HepG2 (cell line): ENCODE measurements around the gene ZNF500. TPM values are rescaled to one million over a fixed set of nuclear protein-coding genes. Genes with fewer than 3 reads are reported as not detected.

Experiments
- ARID3A ChIP-seq: IDR thresholded peaks from 2 replicates; pipeline ENCODE4 v1.6.1; 2012; ENCODE audit warnings: low read depth, low read length, improper control_type of control experiment
- ATF5 ChIP-seq: sonication (generic); formaldehyde crosslinking; IDR thresholded peaks from 2 replicates; pipeline ENCODE4 v1.4.0; 2020; ENCODE audit warnings: mild to moderate bottlenecking, low read depth, missing genetic modification reagents
- FLYWCH1 ChIP-seq: sonication (generic); formaldehyde crosslinking; IDR thresholded peaks from 2 replicates; pipeline ENCODE4 v1.8.1; 2023; ENCODE audit warnings: mild to moderate bottlenecking, missing genetic modification reagents
- GZF1 ChIP-seq: sonication (generic); formaldehyde crosslinking; IDR thresholded peaks from 2 replicates; pipeline ENCODE4 v1.5.1; 2020; ENCODE audit warnings: mild to moderate bottlenecking, missing genetic modification reagents
- HDAC1 ChIP-seq: sonication (generic); formaldehyde crosslinking; IDR thresholded peaks from 2 replicates; pipeline ENCODE4 v1.5.1; 2020; ENCODE audit warnings: mild to moderate bottlenecking, missing genetic modification reagents
- HMGXB3 ChIP-seq: sonication (generic); formaldehyde crosslinking; IDR thresholded peaks from 2 replicates; pipeline ENCODE4 v1.4.0; 2020; ENCODE audit warnings: missing genetic modification reagents, borderline replicate concordance
- KAT7 ChIP-seq: IDR thresholded peaks from 2 replicates; pipeline ENCODE4 v1.6.1; 2018; ENCODE audit warnings: borderline replicate concordance, missing compliant biosample characterization
- MAX ChIP-seq: IDR thresholded peaks from 2 replicates; pipeline ENCODE4 v1.6.1; 2012; ENCODE audit warnings: inconsistent platforms
- POGZ ChIP-seq: sonication (generic); formaldehyde crosslinking; IDR thresholded peaks from 2 replicates; pipeline ENCODE4 v1.4.0; 2020; ENCODE audit warnings: mild to moderate bottlenecking, missing genetic modification reagents
- SMARCE1 ChIP-seq: fragments of 450-650 bp; IDR thresholded peaks from 2 replicates; pipeline ENCODE4 v1.6.1; 2017; ENCODE audit warnings: borderline replicate concordance
- SP140L ChIP-seq: sonication (generic); formaldehyde crosslinking; IDR thresholded peaks from 2 replicates; pipeline ENCODE4 v1.4.0; 2020; ENCODE audit warnings: missing genetic modification reagents, borderline replicate concordance
- THAP11 ChIP-seq: IDR thresholded peaks from 2 replicates; pipeline ENCODE4 v1.6.1; 2016; ENCODE audit warnings: missing biosample characterization, missing genetic modification reagents
- YEATS4 ChIP-seq: sonication (generic); formaldehyde crosslinking; IDR thresholded peaks from 2 replicates; pipeline ENCODE4 v1.4.0; 2020; ENCODE audit warnings: missing genetic modification reagents, borderline replicate concordance
- ZFP36 ChIP-seq: fragments of 150-350 bp; IDR thresholded peaks from 2 replicates; pipeline ENCODE4 v1.6.1; 2018; ENCODE audit warnings: borderline replicate concordance, low read length, low read depth; ENCODE audit not compliant: partially characterized antibody
- ZFP91 ChIP-seq: sonication (generic); formaldehyde crosslinking; IDR thresholded peaks from 2 replicates; pipeline ENCODE4 v1.9.0; 2022; ENCODE audit warnings: missing genetic modification reagents, mild to moderate bottlenecking, borderline replicate concordance
- ZNF230 ChIP-seq: sonication (generic); formaldehyde crosslinking; IDR thresholded peaks from 2 replicates; pipeline ENCODE4 v1.4.0; 2020; ENCODE audit warnings: mild to moderate bottlenecking, missing genetic modification reagents
- ZNF234 ChIP-seq: sonication (generic); formaldehyde crosslinking; conservative IDR thresholded peaks from 2 replicates; pipeline ENCODE4 v1.5.1; 2020; ENCODE audit warnings: mild to moderate bottlenecking, missing genetic modification reagents
- ZNF704 ChIP-seq: sonication (generic); formaldehyde crosslinking; IDR thresholded peaks from 2 replicates; pipeline ENCODE4 v1.8.1; 2023; ENCODE audit warnings: mild to moderate bottlenecking, inconsistent platforms, moderate library complexity, missing genetic modification reagents, borderline replicate concordance
- ZNF773 ChIP-seq: sonication (generic); formaldehyde crosslinking; IDR thresholded peaks from 2 replicates; pipeline ENCODE4 v1.4.0; 2020; ENCODE audit warnings: missing genetic modification reagents, borderline replicate concordance
- ZSCAN25 ChIP-seq: sonication (generic); formaldehyde crosslinking; IDR thresholded peaks from 2 replicates; pipeline ENCODE4 v1.8.0; 2022; ENCODE audit warnings: mild to moderate bottlenecking, missing genetic modification reagents
- polyA plus RNA-seq, 8 experiments: library from polyadenylated mRNA; depleted of rRNA in 3 of 8; stranded (reverse) in 7 of 8; unstranded in 1 of 8; fragments of >200 nt; fragmentation: Illumina TruSeq in 4 of 8; extraction: Trizol in 4 of 8; gene quantifications; 2 replicates each; pipeline versions ENCODE4 v1.2.1 to v1.2.3, GENCODE V29; 2011 to 2016; ENCODE audit warnings: low read depth in 4 of 8, missing spikeins in 1 of 8, mixed read lengths in 1 of 8; ENCODE audit not compliant: insufficient read depth in 1 of 8
- total RNA-seq, 5 experiments: library from RNA; depleted of rRNA; stranded (reverse); fragments of >200 nt; fragmentation: Illumina TruSeq; extraction: Trizol; gene quantifications; 2 replicates each; pipeline ENCODE4 v1.2.3, GENCODE V29; 2016; ENCODE audit warnings: low read depth in 1 of 5

ZNF500 gene
- total and polyA plus RNA-seq, 2 of the 13 experiments (the other 11 are each of a cell fraction or from before 2014, with no cell fraction given) = 6.1 to 12.2 TPM

- TF ChIP-seq ZFP36 (no peak), HMGXB3 (CRISPR knock-in tag) (no peak), ZNF230 (no peak), MAX (peak; percentile 62; the same call in 1 of the 2 replicates), ATF5 (CRISPR knock-in tag) (no peak), SMARCE1 (no peak), ZNF704 (CRISPR knock-in tag) (no peak), POGZ (CRISPR knock-in tag) (no peak), SP140L (CRISPR knock-in tag) (no peak), ZFP91 (peak; percentile 78), ZNF773 (CRISPR knock-in tag) (no peak), ZNF234 (CRISPR knock-in tag) (no peak), ARID3A (no peak), HDAC1 (CRISPR knock-in tag) (peak; percentile 75; the same call in 1 of the 2 replicates), KAT7 (CRISPR knock-in tag) (no peak), ZSCAN25 (CRISPR knock-in tag) (0 out of 2 replicates have a peak, but pooled peaks have one; percentile 15), THAP11 (CRISPR knock-in tag) (peak; percentile 57; the same call in 1 of the 2 replicates), YEATS4 (CRISPR knock-in tag) (peak; percentile 54; the same call in 1 of the 2 replicates), GZF1 (CRISPR knock-in tag) (no peak), FLYWCH1 (CRISPR knock-in tag) (no peak)
Measured at GRCh38 chr16:4801962-4802658, 35.1 kb upstream of the ZNF500 start, which contains the start of gene ROGDI (continued).
